PC-9 (cell line): ENCODE measurements around the gene LCP1. TPM values are rescaled to one million over a fixed set of nuclear protein-coding genes. Genes with fewer than 3 reads are reported as not detected.

ENCODE experiments used
- BruUV-seq: library from RNA; stranded (reverse); fragments of 400-500 nt; replicated peaks from 2 replicates; lab custom pipeline; 2021; lab: Mats Ljungman, UMichigan
- CTCF ChIA-PET: fragments of 300-600 bp; sonication (Branson Sonifier 250); formaldehyde crosslinking; loops from one replicate; lab custom pipeline; 2022; ENCODE audit warnings: antibody characterized with exemption; lab: Charles Lee
- POLR2A ChIA-PET: fragments of 300-600 bp; sonication (Branson Sonifier 250); formaldehyde crosslinking; loops from one replicate; lab custom pipeline; 2022; ENCODE audit warnings: antibody characterized with exemption; ENCODE audit not compliant: unreplicated experiment; lab: Charles Lee
- DNase-seq, 2 experiments: peaks; one replicate each; pipeline versions ENCODE4 v3.0.0 to v3.0.0-alpha.2; 2015 to 2022; ENCODE audit warnings: mixed read lengths in 1 of 2
- H2AFZ ChIP-seq: fragments of 200-600 bp; sonication (generic); 2 replicates; pipeline ENCODE4 v1.8.1; 2017; ENCODE audit warnings: antibody characterized with exemption
- H3F3A ChIP-seq: fragments of 200-600 bp; sonication (generic); 2 replicates; pipeline ENCODE4 v1.8.1; 2017; ENCODE audit warnings: antibody characterized with exemption, mild to moderate bottlenecking, low read depth; ENCODE audit not compliant: insufficient read depth
- H3K27ac ChIP-seq: fragments of 200-600 bp; sonication (generic); 2 replicates; pipeline ENCODE4 v1.6.1; 2016; ENCODE audit warnings: mixed run types
- H3K27me3 ChIP-seq: fragments of 200-600 bp; sonication (generic); 2 replicates; pipeline ENCODE4 v1.6.1; 2016; ENCODE audit warnings: low read depth, mixed run types; ENCODE audit not compliant: insufficient read depth
- H3K36me3 ChIP-seq: fragments of 200-600 bp; sonication (generic); 2 replicates; pipeline ENCODE4 v1.6.1; 2016; ENCODE audit warnings: low read depth, mixed run types
- H3K4me1 ChIP-seq: fragments of 200-600 bp; sonication (generic); replicated peaks from 2 replicates; pipeline ENCODE4 v1.6.1; 2016; ENCODE audit warnings: mixed run types; ENCODE audit not compliant: insufficient read depth
- H3K4me2 ChIP-seq: fragments of 200-600 bp; sonication (generic); 2 replicates; pipeline ENCODE4 v1.6.1; 2017; ENCODE audit warnings: mixed run types
- H3K4me3 ChIP-seq: fragments of 200-600 bp; sonication (generic); 2 replicates; pipeline ENCODE4 v1.6.1; 2016; ENCODE audit warnings: mixed run types
- H3K79me2 ChIP-seq: fragments of 200-600 bp; sonication (generic); 2 replicates; pipeline ENCODE4 v1.6.1; 2017; ENCODE audit warnings: low read depth, mixed run types
- H3K9me2 ChIP-seq: fragments of 200-600 bp; sonication (generic); 2 replicates; pipeline ENCODE4 v1.8.1; 2017; ENCODE audit warnings: mild to moderate bottlenecking; ENCODE audit not compliant: insufficient read depth
- H3K9me3 ChIP-seq: fragments of 200-600 bp; sonication (generic); 2 replicates; pipeline ENCODE4 v1.8.1; 2016; ENCODE audit warnings: low read depth; ENCODE audit not compliant: insufficient read depth
- H4K20me1 ChIP-seq: fragments of 200-600 bp; sonication (generic); 2 replicates; pipeline ENCODE4 v1.8.1; 2017; ENCODE audit not compliant: insufficient read depth
- EZH2 ChIP-seq: fragments of 200-600 bp; sonication (generic); IDR thresholded peaks from 2 replicates; pipeline ENCODE4 v1.8.0; 2017; ENCODE audit warnings: antibody characterized with exemption, low read depth
- intact Hi-C: fragments of 100-400 bp; cut with micrococcal nuclease; formaldehyde crosslinking; loops from one replicate; pipeline ENCODE4 v1.10.0; 2022; ENCODE audit not compliant: unreplicated experiment
- total RNA-seq: library from RNA; stranded (reverse); gene quantifications from 2 replicates; pipeline ENCODE4 v1.2.3, GENCODE V29; 2021
- TF ChIP-seq, protein P1 (sequence below): fragments of 200-600 bp; sonication (generic); conservative IDR thresholded peaks from 2 replicates; pipeline ENCODE4 v1.6.1; 2017; ENCODE audit warnings: mixed run types, antibody characterized with exemption, mild to moderate bottlenecking, moderate library complexity

LCP1 gene
- total RNA-seq, 1 experiment from 2014 or later, result 197 TPM

DNA sequence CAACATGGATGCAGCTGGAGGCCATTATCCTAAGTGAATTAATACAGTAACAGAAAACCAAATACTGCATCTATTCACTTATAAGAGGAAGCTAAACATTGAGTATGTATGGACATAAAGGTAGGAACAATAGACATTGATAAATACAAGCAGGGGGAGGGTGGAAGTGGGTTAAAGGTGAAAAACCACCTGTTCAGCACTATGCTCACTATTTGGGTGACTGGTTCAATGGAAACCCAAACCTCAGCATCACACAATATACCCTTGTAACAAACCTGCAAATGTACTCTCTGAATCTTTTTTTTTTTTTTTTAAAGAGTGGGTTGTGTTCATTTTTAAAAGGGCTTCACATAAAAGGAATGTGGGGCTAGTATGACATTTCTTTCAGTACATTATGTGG is 50.3 kb downstream of the LCP1 start:
- H3K4me1 ChIP-seq, result peaks cover 21% of the 10 kb centered on the region
- no peak overlapping the region for H3K4me3 ChIP-seq
- no peaks in the 10 kb centered on the region for H3K9me3 ChIP-seq
- TF ChIP-seq, protein P1, sequence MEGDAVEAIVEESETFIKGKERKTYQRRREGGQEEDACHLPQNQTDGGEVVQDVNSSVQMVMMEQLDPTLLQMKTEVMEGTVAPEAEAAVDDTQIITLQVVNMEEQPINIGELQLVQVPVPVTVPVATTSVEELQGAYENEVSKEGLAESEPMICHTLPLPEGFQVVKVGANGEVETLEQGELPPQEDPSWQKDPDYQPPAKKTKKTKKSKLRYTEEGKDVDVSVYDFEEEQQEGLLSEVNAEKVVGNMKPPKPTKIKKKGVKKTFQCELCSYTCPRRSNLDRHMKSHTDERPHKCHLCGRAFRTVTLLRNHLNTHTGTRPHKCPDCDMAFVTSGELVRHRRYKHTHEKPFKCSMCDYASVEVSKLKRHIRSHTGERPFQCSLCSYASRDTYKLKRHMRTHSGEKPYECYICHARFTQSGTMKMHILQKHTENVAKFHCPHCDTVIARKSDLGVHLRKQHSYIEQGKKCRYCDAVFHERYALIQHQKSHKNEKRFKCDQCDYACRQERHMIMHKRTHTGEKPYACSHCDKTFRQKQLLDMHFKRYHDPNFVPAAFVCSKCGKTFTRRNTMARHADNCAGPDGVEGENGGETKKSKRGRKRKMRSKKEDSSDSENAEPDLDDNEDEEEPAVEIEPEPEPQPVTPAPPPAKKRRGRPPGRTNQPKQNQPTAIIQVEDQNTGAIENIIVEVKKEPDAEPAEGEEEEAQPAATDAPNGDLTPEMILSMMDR, result no peak
- no peak for TF ChIP-seq EZH2
- H3K27me3 ChIP-seq, result no peaks in the 10 kb centered on the region
- H3K36me3 ChIP-seq, result peaks cover 28% of the 10 kb centered on the region
- no TSS peak for BruUV-seq
- H3K4me2 ChIP-seq, result no peak overlapping the region
- H3K79me2 ChIP-seq, result 0 out of 2 replicates have a peak, but pooled peaks cover 6% of the 10 kb centered on the region
- H3K27ac ChIP-seq, result no peak overlapping the region
- no peaks in the 10 kb centered on the region for H3K9me2 ChIP-seq
- POLR2A ChIA-PET, result no interaction called here
- intact Hi-C loops, result no loop called here
- no peak overlapping the region for H2AFZ ChIP-seq
- CTCF ChIA-PET, result no interaction called here
- H3F3A ChIP-seq, result peaks cover 20% of the 10 kb centered on the region
- H4K20me1 ChIP-seq, result 0 out of 2 replicates have a peak, but pooled peaks cover under 1% of the 10 kb centered on the region
- DNase-seq, result no peak

DNA sequence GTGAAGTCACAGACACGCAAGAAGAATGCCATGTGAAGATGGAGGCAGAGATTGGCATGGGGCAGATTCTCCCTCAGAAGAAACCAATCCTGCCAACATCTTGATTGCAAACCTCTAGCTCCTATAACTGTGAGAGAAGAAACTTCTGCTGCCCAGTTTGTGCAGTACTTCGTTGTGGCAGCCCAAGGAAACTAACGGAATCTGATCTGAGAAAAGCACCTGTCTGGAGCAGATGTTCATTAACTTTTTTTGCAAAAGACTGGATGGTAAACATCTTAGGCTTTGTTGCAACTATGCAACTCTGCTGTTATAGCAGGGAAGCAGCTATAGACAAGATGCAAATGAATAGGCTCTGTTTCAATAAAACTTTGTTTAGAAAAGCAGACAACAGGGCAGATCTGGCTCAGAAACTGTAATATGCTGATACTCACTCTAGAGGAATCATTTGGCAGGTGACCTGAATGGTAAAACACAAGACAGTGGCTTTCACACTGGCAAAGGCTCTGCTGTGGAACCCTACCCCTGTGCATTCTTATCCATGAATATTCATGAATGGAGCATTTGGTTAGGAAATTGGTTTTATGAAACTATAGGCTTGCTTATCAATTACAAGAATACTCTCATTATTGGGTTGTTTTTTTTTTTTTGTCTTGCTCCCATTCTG is 51.9 kb downstream of the LCP1 start:
- ChIA-PET POLR2A (no interaction called here), CTCF (no interaction called here)
- H4K20me1 ChIP-seq, result no peaks in the 10 kb centered on the region
- no peak for TF ChIP-seq EZH2
- TF ChIP-seq, protein P1, result no peak
- peaks cover 9% of the 10 kb centered on the region for H3K4me1 ChIP-seq
- H3K36me3 ChIP-seq, result peaks cover 35% of the 10 kb centered on the region
- H3K27ac ChIP-seq, result no peak overlapping the region
- H3F3A ChIP-seq, result peaks cover 15% of the 10 kb centered on the region; the same call in 1 of the 2 replicates
- H2AFZ ChIP-seq, result no peak overlapping the region
- no TSS peak for BruUV-seq
- H3K27me3 ChIP-seq, result no peaks in the 10 kb centered on the region
- H3K4me3 ChIP-seq, result no peak overlapping the region
- intact Hi-C loops, result loop anchor here (10.0 kb wide), 1 partner anchor 165 kb away; no protein-coding TSS in a partner anchor
- H3K79me2 ChIP-seq, result 0 out of 2 replicates have a peak, but pooled peaks cover 6% of the 10 kb centered on the region
- no peaks in the 10 kb centered on the region for H3K9me2 ChIP-seq
- no peak overlapping the region for H3K4me2 ChIP-seq
- DNase-seq, result no peak
- no peaks in the 10 kb centered on the region for H3K9me3 ChIP-seq

DNA sequence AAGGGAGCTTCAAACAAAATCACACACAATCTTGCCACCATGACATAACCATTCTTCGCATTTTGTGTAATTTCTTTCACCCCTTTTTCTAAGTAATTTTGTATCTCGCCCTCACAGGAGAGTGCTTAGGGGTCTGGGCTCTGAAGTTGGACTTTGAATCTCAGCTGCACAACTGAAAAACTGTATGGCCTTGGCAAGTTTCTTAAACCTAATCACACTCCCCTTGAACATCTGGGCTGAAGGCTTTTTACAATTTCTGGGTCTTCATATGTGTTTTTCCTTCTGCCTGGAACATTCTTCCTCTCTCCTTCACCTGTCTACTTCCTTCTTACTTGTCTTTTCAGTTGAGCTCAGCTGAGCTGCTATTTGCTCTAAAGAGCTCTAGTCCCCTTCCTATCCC is 52.9 kb downstream of the LCP1 start:
- H3K36me3 ChIP-seq, result peaks cover 28% of the 10 kb centered on the region
- no peak overlapping the region for H3K4me3 ChIP-seq
- intact Hi-C loops, result loop anchor here (10.0 kb wide), 1 partner anchor 164 kb away; no protein-coding TSS in a partner anchor
- H3K4me1 ChIP-seq, result peaks cover under 1% of the 10 kb centered on the region; the same call in 1 of the 2 replicates
- POLR2A ChIA-PET, result no interaction called here
- no peak for DNase-seq
- no TSS peak for BruUV-seq
- no peak for TF ChIP-seq EZH2
- TF ChIP-seq, protein P1, result no peak
- H3F3A ChIP-seq, result peaks cover 14% of the 10 kb centered on the region; the same call in 1 of the 2 replicates
- H4K20me1 ChIP-seq, result no peaks in the 10 kb centered on the region
- CTCF ChIA-PET, result no interaction called here
- 0 out of 2 replicates have a peak, but pooled peaks cover 3% of the 10 kb centered on the region for H3K79me2 ChIP-seq
- H3K4me2 ChIP-seq, result no peak overlapping the region
- no peak overlapping the region for H2AFZ ChIP-seq
- H3K27ac ChIP-seq, result no peak overlapping the region
- H3K27me3 ChIP-seq, result no peaks in the 10 kb centered on the region
- H3K9me3 ChIP-seq, result no peaks in the 10 kb centered on the region
- no peaks in the 10 kb centered on the region for H3K9me2 ChIP-seq
